HepG2 (cell line): ENCODE data around the gene RARS2. TPM values are rescaled to one million over a fixed set of nuclear protein-coding genes. Genes with fewer than 3 reads are reported as not detected.
A peak's percentile ranks its signal among the peaks of the same experiment; 100 is the strongest.

Source experiments
- ARID2 ChIP-seq: sonication (generic); formaldehyde crosslinking; IDR thresholded peaks from 2 replicates; pipeline ENCODE4 v1.8.1; 2022; ENCODE audit warnings: mild to moderate bottlenecking, missing genetic modification reagents, borderline replicate concordance
- HNF1B ChIP-seq: sonication (generic); formaldehyde crosslinking; IDR thresholded peaks from 2 replicates; pipeline ENCODE4 v1.5.1; 2020; ENCODE audit warnings: mild to moderate bottlenecking, moderate library complexity, missing genetic modification reagents
- HNRNPLL ChIP-seq: fragments of 200-400 bp; formaldehyde crosslinking; IDR thresholded peaks from 2 replicates; pipeline ENCODE4 v1.6.1; 2017; ENCODE audit warnings: mild to moderate bottlenecking, low read depth, low read length; ENCODE audit not compliant: poor library complexity, severe bottlenecking
- KMT2A ChIP-seq: sonication (generic); formaldehyde crosslinking; IDR thresholded peaks from 2 replicates; pipeline ENCODE4 v1.4.0; 2020; ENCODE audit warnings: missing genetic modification reagents
- NKX3-1 ChIP-seq: sonication (generic); formaldehyde crosslinking; IDR thresholded peaks from 2 replicates; pipeline ENCODE4 v1.5.0; 2020; ENCODE audit warnings: missing genetic modification reagents
- STAT5B ChIP-seq: sonication (generic); formaldehyde crosslinking; IDR thresholded peaks from 2 replicates; pipeline ENCODE4 v1.4.0; 2020; ENCODE audit warnings: missing genetic modification reagents
- THRA ChIP-seq: sonication (generic); formaldehyde crosslinking; IDR thresholded peaks from 2 replicates; pipeline ENCODE4 v1.4.0; 2020; ENCODE audit warnings: missing genetic modification reagents, borderline replicate concordance
- TRIM24 ChIP-seq: sonication (generic); formaldehyde crosslinking; IDR thresholded peaks from 2 replicates; pipeline ENCODE4 v1.8.0; 2022; ENCODE audit warnings: mild to moderate bottlenecking, missing genetic modification reagents
- ZBTB42 ChIP-seq: sonication (generic); formaldehyde crosslinking; IDR thresholded peaks from 2 replicates; pipeline ENCODE4 v1.5.0; 2020; ENCODE audit warnings: mild to moderate bottlenecking, missing genetic modification reagents
- ZKSCAN5 ChIP-seq: sonication (generic); formaldehyde crosslinking; IDR thresholded peaks from 2 replicates; pipeline ENCODE4 v1.5.1; 2020; ENCODE audit warnings: mild to moderate bottlenecking, missing genetic modification reagents
- ZNF260 ChIP-seq: sonication (generic); formaldehyde crosslinking; IDR thresholded peaks from 2 replicates; pipeline ENCODE4 v1.4.0; 2020; ENCODE audit warnings: missing genetic modification reagents, low read depth, mild to moderate bottlenecking, borderline replicate concordance
- ZNF282 ChIP-seq: fragments of 450-650 bp; IDR thresholded peaks from 2 replicates; pipeline ENCODE4 v1.6.1; 2018; ENCODE audit not compliant: partially characterized antibody
- ZNF335 ChIP-seq: sonication (generic); formaldehyde crosslinking; IDR thresholded peaks from 2 replicates; pipeline ENCODE4 v1.4.0; 2020; ENCODE audit warnings: missing genetic modification reagents
- ZZZ3 ChIP-seq: sonication (generic); formaldehyde crosslinking; IDR thresholded peaks from 2 replicates; pipeline ENCODE4 v1.4.0; 2020; ENCODE audit warnings: missing genetic modification reagents, mild to moderate bottlenecking, borderline replicate concordance
- polyA plus RNA-seq, 8 experiments: library from polyadenylated mRNA; depleted of rRNA in 3 of 8; stranded (reverse) in 7 of 8; unstranded in 1 of 8; fragments of >200 nt; fragmentation: Illumina TruSeq in 4 of 8; extraction: Trizol in 4 of 8; gene quantifications; 2 replicates each; pipeline versions ENCODE4 v1.2.1 to v1.2.3, GENCODE V29; 2011 to 2016; ENCODE audit warnings: low read depth in 4 of 8, missing spikeins in 1 of 8, mixed read lengths in 1 of 8; ENCODE audit not compliant: insufficient read depth in 1 of 8
- total RNA-seq, 5 experiments: library from RNA; depleted of rRNA; stranded (reverse); fragments of >200 nt; fragmentation: Illumina TruSeq; extraction: Trizol; gene quantifications; 2 replicates each; pipeline ENCODE4 v1.2.3, GENCODE V29; 2016; ENCODE audit warnings: low read depth in 1 of 5
- TF ChIP-seq, protein P1 (sequence below): sonication (generic); formaldehyde crosslinking; IDR thresholded peaks from 2 replicates; pipeline ENCODE4 v1.4.0; 2020; ENCODE audit warnings: mild to moderate bottlenecking, missing genetic modification reagents
- TF ChIP-seq, protein P2 (sequence below): sonication (generic); formaldehyde crosslinking; IDR thresholded peaks from 2 replicates; pipeline ENCODE4 v1.5.0; 2020; ENCODE audit warnings: mild to moderate bottlenecking, missing genetic modification reagents, borderline replicate concordance

The RARS2 gene
- total and polyA plus RNA-seq, 2 of the 13 experiments (the other 11 are each of a cell fraction or from before 2014, with no cell fraction given): 23.4 to 80.1 TPM

DNA sequence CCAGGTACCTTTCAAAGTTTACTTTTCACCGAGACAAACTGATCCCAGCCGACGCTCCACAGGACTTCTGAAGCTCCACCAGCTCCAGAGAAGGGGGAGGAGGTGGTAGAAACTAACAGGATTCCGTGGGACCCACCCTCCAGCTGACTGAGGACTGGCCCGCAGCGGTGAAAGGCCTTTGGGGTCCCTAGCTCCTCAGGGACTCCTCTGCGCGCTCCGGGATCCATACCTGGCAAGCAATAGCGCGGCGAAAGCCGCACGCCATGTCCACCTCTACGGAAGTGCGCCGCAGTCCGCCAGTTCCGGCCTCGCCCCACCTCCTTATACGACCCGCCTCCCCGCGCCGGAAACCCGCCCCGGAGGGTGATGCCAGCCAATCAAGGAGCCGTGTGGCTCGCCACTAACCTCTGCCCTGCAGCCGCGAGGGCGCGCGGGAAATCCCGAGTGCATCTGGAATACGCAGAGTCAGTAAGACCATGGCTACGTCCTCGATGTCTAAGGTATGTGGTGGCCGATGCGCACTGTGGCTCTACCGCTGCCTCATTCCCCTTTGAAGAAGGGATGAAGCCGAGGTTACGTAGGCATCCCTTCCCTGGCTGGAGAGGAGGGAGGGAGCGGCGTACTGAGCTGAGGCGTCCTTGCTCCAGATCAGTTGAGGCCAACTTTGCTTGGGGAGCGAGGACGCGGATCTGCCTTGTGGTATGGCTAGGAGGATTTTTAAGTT, at the start of gene RARS2, which contains the start of gene ORC3 (continued):
- TF ChIP-seq ZBTB42 (0 out of 2 replicates have a peak, but pooled peaks have one; percentile 32), ZNF260 (no peak), KMT2A (CRISPR knock-in tag) (peak; percentile 100), STAT5B (CRISPR knock-in tag) (no peak), HNRNPLL (peak; percentile 94), ZKSCAN5 (CRISPR knock-in tag) (no peak), HNF1B (peak; percentile 80), ZNF335 (no peak), THRA (CRISPR knock-in tag) (peak; percentile 71), NKX3-1 (no peak), ZZZ3 (CRISPR knock-in tag) (no peak), TRIM24 (CRISPR knock-in tag) (no peak), ZNF282 (no peak), ARID2 (CRISPR knock-in tag) (no peak)
- TF ChIP-seq, protein P1, sequence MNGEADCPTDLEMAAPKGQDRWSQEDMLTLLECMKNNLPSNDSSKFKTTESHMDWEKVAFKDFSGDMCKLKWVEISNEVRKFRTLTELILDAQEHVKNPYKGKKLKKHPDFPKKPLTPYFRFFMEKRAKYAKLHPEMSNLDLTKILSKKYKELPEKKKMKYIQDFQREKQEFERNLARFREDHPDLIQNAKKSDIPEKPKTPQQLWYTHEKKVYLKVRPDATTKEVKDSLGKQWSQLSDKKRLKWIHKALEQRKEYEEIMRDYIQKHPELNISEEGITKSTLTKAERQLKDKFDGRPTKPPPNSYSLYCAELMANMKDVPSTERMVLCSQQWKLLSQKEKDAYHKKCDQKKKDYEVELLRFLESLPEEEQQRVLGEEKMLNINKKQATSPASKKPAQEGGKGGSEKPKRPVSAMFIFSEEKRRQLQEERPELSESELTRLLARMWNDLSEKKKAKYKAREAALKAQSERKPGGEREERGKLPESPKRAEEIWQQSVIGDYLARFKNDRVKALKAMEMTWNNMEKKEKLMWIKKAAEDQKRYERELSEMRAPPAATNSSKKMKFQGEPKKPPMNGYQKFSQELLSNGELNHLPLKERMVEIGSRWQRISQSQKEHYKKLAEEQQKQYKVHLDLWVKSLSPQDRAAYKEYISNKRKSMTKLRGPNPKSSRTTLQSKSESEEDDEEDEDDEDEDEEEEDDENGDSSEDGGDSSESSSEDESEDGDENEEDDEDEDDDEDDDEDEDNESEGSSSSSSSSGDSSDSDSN (CRISPR knock-in tag): peak; percentile 38; the same call in 1 of the 2 replicates
- TF ChIP-seq, protein P2, sequence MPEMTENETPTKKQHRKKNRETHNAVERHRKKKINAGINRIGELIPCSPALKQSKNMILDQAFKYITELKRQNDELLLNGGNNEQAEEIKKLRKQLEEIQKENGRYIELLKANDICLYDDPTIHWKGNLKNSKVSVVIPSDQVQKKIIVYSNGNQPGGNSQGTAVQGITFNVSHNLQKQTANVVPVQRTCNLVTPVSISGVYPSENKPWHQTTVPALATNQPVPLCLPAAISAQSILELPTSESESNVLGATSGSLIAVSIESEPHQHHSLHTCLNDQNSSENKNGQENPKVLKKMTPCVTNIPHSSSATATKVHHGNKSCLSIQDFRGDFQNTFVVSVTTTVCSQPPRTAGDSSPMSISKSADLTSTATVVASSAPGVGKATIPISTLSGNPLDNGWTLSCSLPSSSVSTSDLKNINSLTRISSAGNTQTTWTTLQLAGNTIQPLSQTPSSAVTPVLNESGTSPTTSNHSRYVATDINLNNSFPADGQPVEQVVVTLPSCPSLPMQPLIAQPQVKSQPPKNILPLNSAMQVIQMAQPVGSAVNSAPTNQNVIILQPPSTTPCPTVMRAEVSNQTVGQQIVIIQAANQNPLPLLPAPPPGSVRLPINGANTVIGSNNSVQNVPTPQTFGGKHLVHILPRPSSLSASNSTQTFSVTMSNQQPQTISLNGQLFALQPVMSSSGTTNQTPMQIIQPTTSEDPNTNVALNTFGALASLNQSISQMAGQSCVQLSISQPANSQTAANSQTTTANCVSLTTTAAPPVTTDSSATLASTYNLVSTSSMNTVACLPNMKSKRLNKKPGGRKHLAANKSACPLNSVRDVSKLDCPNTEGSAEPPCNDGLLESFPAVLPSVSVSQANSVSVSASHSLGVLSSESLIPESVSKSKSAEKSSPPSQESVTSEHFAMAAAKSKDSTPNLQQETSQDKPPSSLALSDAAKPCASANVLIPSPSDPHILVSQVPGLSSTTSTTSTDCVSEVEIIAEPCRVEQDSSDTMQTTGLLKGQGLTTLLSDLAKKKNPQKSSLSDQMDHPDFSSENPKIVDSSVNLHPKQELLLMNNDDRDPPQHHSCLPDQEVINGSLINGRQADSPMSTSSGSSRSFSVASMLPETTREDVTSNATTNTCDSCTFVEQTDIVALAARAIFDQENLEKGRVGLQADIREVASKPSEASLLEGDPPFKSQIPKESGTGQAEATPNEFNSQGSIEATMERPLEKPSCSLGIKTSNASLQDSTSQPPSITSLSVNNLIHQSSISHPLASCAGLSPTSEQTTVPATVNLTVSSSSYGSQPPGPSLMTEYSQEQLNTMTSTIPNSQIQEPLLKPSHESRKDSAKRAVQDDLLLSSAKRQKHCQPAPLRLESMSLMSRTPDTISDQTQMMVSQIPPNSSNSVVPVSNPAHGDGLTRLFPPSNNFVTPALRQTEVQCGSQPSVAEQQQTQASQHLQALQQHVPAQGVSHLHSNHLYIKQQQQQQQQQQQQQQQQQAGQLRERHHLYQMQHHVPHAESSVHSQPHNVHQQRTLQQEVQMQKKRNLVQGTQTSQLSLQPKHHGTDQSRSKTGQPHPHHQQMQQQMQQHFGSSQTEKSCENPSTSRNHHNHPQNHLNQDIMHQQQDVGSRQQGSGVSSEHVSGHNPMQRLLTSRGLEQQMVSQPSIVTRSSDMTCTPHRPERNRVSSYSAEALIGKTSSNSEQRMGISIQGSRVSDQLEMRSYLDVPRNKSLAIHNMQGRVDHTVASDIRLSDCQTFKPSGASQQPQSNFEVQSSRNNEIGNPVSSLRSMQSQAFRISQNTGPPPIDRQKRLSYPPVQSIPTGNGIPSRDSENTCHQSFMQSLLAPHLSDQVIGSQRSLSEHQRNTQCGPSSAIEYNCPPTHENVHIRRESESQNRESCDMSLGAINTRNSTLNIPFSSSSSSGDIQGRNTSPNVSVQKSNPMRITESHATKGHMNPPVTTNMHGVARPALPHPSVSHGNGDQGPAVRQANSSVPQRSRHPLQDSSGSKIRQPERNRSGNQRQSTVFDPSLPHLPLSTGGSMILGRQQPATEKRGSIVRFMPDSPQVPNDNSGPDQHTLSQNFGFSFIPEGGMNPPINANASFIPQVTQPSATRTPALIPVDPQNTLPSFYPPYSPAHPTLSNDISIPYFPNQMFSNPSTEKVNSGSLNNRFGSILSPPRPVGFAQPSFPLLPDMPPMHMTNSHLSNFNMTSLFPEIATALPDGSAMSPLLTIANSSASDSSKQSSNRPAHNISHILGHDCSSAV: no peak
